Neural progenitor cell (in vitro differentiated cells): ENCODE results near the gene ATP6V1E1. TPM values are rescaled to one million over a fixed set of nuclear protein-coding genes. Genes with fewer than 3 reads are reported as not detected.

Experiments used
- DNase-seq: peaks from one replicate; pipeline ENCODE4 v3.0.0-alpha.2; 2016; ENCODE audit warnings: low spot score
- H2AFZ ChIP-seq: fragments of 200-600 bp; sonication (generic); replicated peaks from 2 replicates; pipeline ENCODE4 v1.6.1; 2016; ENCODE audit warnings: antibody characterized with exemption
- H3F3A ChIP-seq: fragments of 200-600 bp; sonication (generic); 2 replicates; pipeline ENCODE4 v1.6.1; 2016; ENCODE audit warnings: antibody characterized with exemption, low read depth
- H3K27ac ChIP-seq: fragments of 200-600 bp; sonication (generic); 2 replicates; pipeline ENCODE4 v1.5.1; 2016; ENCODE audit warnings: mild to moderate bottlenecking
- H3K27me3 ChIP-seq: fragments of 200-600 bp; sonication (generic); 2 replicates; pipeline ENCODE4 v1.6.1; 2016; ENCODE audit warnings: mild to moderate bottlenecking, moderate library complexity
- H3K36me3 ChIP-seq: fragments of 200-600 bp; sonication (generic); 2 replicates; pipeline ENCODE4 v1.5.1; 2016
- H3K4me1 ChIP-seq: fragments of 200-600 bp; sonication (generic); 2 replicates; pipeline ENCODE4 v1.6.1; 2016; ENCODE audit warnings: mixed run types
- H3K4me2 ChIP-seq: fragments of 200-600 bp; sonication (generic); 2 replicates; pipeline ENCODE4 v1.6.1; 2016
- H3K4me3 ChIP-seq: fragments of 200-600 bp; sonication (generic); 2 replicates; pipeline ENCODE4 v1.5.1; 2016
- H3K79me2 ChIP-seq: fragments of 200-600 bp; sonication (generic); 2 replicates; pipeline ENCODE4 v1.6.1; 2016; ENCODE audit warnings: low read depth
- H3K9ac ChIP-seq: fragments of 200-600 bp; sonication (generic); 2 replicates; pipeline ENCODE4 v1.6.1; 2016
- H3K9me3 ChIP-seq: fragments of 200-600 bp; sonication (generic); 2 replicates; pipeline ENCODE4 v1.5.1; 2016; ENCODE audit warnings: low read depth
- H4K20me1 ChIP-seq: fragments of 200-600 bp; sonication (generic); 2 replicates; pipeline ENCODE4 v1.6.1; 2016; ENCODE audit warnings: low read depth
- H3K27ac Mint-ChIP-seq: 3 replicates; pipeline ENCODE4 v1.8.0; 2021; ENCODE audit warnings: mixed read lengths
- H3K27me3 Mint-ChIP-seq: 2 replicates; pipeline ENCODE4 v1.8.0; 2022; ENCODE audit warnings: low read depth, mild to moderate bottlenecking, inconsistent platforms, moderate library complexity, mixed read lengths; ENCODE audit not compliant: insufficient read depth
- H3K36me3 Mint-ChIP-seq: 3 replicates; pipeline ENCODE4 v1.8.0; 2021; ENCODE audit warnings: mixed read lengths
- H3K4me1 Mint-ChIP-seq: 3 replicates; pipeline ENCODE4 v1.8.0; 2021; ENCODE audit warnings: mixed read lengths
- H3K4me3 Mint-ChIP-seq: 3 replicates; pipeline ENCODE4 v1.8.0; 2021; ENCODE audit warnings: mild to moderate bottlenecking, moderate library complexity, mixed read lengths
- H3K9me3 Mint-ChIP-seq: 3 replicates; pipeline ENCODE4 v1.8.0; 2020; ENCODE audit warnings: mixed read lengths
- CTCF ChIP-seq: fragments of 200-600 bp; sonication (generic); IDR thresholded peaks from 2 replicates; pipeline ENCODE4 v1.5.1; 2017; ENCODE audit warnings: antibody characterized with exemption, mild to moderate bottlenecking
- EZH2 ChIP-seq: fragments of 200-600 bp; sonication (generic); IDR thresholded peaks from 2 replicates; pipeline ENCODE4 v1.6.1; 2017; ENCODE audit warnings: antibody characterized with exemption, mild to moderate bottlenecking, moderate library complexity
- EZH2phosphoT487 ChIP-seq: fragments of 200-600 bp; sonication (generic); IDR thresholded peaks from 2 replicates; pipeline ENCODE4 v1.6.1; 2017; ENCODE audit warnings: antibody characterized with exemption
- total RNA-seq: library from RNA; depleted of rRNA; stranded (reverse); fragments of >200 nt; gene quantifications from 2 replicates; pipeline ENCODE4 v1.2.3, GENCODE V29; 2015; ENCODE audit warnings: low replicate concordance

The ATP6V1E1 gene
- total RNA-seq, 1 donor from 2014 or later = 87.1 TPM

GRCh38 chr22:17607891-17608521 lies 20.5 kb downstream of the ATP6V1E1 start:
- H3K9me3 Mint-ChIP-seq = no peaks in the 10 kb centered on the region
- H3K4me1 Mint-ChIP-seq = peaks cover 6% of the 10 kb centered on the region
- peaks cover 11% of the 10 kb centered on the region for H3K36me3 ChIP-seq
- H3K27ac ChIP-seq = no peak overlapping the region
- H3K4me3 Mint-ChIP-seq = no peak overlapping the region
- H3K36me3 Mint-ChIP-seq = peaks cover 13% of the 10 kb centered on the region
- no peaks in the 10 kb centered on the region for H3K27me3 ChIP-seq
- no peak overlapping the region for H3K27ac Mint-ChIP-seq
- H3K4me3 ChIP-seq = no peak overlapping the region
- no peaks in the 10 kb centered on the region for H3K4me1 ChIP-seq
- H3K9me3 ChIP-seq = no peaks in the 10 kb centered on the region
- no peaks in the 10 kb centered on the region for H3F3A ChIP-seq
- DNase-seq = no peak
- H3K79me2 ChIP-seq = peaks cover 23% of the 10 kb centered on the region
- TF ChIP-seq CTCF = no peak
- no peak for TF ChIP-seq EZH2
- no peak for TF ChIP-seq EZH2phosphoT487
- H3K9ac ChIP-seq = no peak overlapping the region
- H4K20me1 ChIP-seq = peaks cover 9% of the 10 kb centered on the region
- no peak overlapping the region for H3K4me2 ChIP-seq
- no peaks in the 10 kb centered on the region for H3K27me3 Mint-ChIP-seq
- no peak overlapping the region for H2AFZ ChIP-seq

GRCh38 chr22:17606496-17606895 lies 22.1 kb downstream of the ATP6V1E1 start:
- no peak overlapping the region for H3K27ac Mint-ChIP-seq
- Histone ChIP-seq H3K9ac (no peak overlapping the region), H3K4me2 (no peak overlapping the region), H3F3A (no peaks in the 10 kb centered on the region), H4K20me1 (peaks cover 12% of the 10 kb centered on the region), H3K79me2 (peaks cover 37% of the 10 kb centered on the region), H2AFZ (no peak overlapping the region), H3K4me1 (no peaks in the 10 kb centered on the region), H3K27ac (no peak overlapping the region), H3K27me3 (no peaks in the 10 kb centered on the region), H3K36me3 (no peaks in the 10 kb centered on the region), H3K9me3 (no peaks in the 10 kb centered on the region), H3K4me3 (no peak overlapping the region)
- H3K4me1 Mint-ChIP-seq = peaks cover 6% of the 10 kb centered on the region
- H3K36me3 Mint-ChIP-seq = peaks cover 6% of the 10 kb centered on the region
- no peaks in the 10 kb centered on the region for H3K27me3 Mint-ChIP-seq
- H3K9me3 Mint-ChIP-seq = no peaks in the 10 kb centered on the region
- TF ChIP-seq CTCF (no peak), EZH2 (no peak), EZH2phosphoT487 (no peak)
- no peak overlapping the region for H3K4me3 Mint-ChIP-seq
- DNase-seq = no peak

GRCh38 chr22:17603668-17604067 lies 24.9 kb downstream of the ATP6V1E1 start:
- Histone ChIP-seq H3K27me3 (no peaks in the 10 kb centered on the region), H3K9ac (no peak overlapping the region), H3K4me1 (no peaks in the 10 kb centered on the region), H3K9me3 (no peaks in the 10 kb centered on the region), H3K27ac (no peak overlapping the region), H3K4me2 (no peak overlapping the region), H4K20me1 (peaks cover 20% of the 10 kb centered on the region), H3F3A (no peaks in the 10 kb centered on the region), H3K4me3 (no peak overlapping the region), H3K36me3 (peaks cover 4% of the 10 kb centered on the region), H3K79me2 (peaks cover 37% of the 10 kb centered on the region), H2AFZ (no peak overlapping the region)
- TF ChIP-seq CTCF (no peak), EZH2phosphoT487 (no peak), EZH2 (no peak)
- H3K4me3 Mint-ChIP-seq = no peak overlapping the region
- no peaks in the 10 kb centered on the region for H3K9me3 Mint-ChIP-seq
- no peaks in the 10 kb centered on the region for H3K27me3 Mint-ChIP-seq
- H3K4me1 Mint-ChIP-seq = peaks cover 6% of the 10 kb centered on the region
- peaks cover 4% of the 10 kb centered on the region for H3K36me3 Mint-ChIP-seq
- H3K27ac Mint-ChIP-seq = no peak overlapping the region
- no peak for DNase-seq
